ENCODE results near the gene SPRN.
"Not testable (repeated sequence)": the region's sequence is repeated elsewhere in the genome, so short reads cannot be mapped to it uniquely, and the experiment has no call there.

The SPRN gene

DNA sequence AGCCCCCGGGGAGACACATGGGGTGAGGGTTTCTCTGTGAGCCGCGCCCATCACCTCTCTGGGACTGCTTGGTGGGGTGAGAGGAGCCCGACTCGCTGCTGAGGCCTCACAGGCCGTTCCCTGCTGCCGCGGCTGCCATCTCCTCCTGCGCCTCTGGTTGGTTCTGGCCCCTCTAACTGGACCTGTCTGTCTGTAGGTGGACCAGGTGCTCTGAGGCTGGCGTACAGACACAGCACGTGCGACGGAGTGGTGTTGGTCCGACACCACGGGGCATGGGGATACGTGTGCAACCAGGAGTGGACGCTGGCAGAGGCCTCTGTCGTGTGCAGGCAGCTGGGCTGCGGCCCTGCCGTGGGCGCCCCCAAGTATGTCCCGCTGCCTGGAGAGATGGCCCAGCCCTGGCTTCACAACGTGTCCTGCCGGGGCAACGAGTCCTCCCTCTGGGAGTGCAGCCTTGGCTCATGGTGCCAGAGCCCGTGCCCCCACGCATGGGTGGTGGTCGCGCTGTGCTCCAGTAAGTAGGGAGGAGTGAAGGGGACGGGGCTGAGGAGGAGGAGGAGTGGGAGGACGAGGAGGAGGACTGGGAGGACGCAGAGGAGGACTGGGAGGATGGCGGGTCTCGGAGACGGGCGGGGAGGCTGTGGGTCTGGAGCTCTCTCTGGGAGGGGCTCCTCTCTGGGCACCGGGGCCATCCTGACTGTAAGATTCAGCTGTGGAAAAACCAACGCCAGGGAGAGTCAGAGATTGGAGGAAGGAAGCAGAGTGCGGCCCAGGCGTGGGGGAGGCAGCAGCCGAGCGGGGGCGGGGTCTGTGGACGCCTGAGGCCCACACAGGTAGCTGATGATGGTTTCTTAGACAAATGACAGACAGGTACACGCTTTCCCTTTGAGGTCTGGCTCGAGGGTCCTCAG, 31.9 kb upstream of the SPRN start:
- DNase-seq (ENCODE audit: low read depth, low spot score): no peak

DNA sequence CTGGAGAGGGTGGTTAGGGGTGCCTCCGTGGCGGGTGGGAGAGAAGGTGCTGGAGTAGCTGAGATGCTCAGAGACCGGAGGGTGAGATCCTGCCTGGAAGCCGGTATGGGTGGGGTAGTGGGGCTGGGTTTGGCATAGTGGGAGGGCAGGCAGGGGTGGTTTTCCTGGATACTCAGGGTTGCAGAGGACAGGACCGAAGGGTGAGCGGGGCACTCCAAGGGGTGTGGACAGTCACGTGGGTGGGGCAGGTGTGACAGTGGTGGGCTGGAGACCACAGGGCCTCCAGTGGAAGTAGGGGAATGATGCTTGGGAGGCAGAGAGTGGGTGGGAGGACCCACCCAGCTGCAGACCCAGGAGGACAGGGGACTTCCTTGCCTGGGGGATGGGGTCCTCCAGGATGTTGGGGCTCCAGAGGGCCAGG, 31.2 kb upstream of the SPRN start:
- DNase-seq (ENCODE audit: low read depth, low spot score): no peak

DNA sequence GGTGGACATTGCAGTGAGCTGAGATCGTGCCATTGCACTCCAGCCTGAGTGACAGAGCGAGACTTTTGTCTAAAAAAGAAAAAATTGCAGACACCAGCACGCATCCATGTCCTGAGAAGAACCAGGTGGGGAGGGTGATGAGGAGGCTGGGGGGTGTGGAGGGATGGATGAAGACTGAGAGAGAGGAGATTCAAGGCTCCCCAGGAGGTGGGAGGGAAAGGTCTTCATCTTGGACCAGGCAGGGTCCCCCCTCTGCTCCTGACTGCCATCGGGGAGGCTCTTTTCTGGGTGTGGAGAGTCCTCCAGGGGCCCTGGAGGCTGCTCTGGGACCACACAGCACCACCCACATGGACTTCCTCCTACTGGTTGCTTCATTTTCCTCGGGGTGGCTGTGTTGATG, 30.8 kb upstream of the SPRN start:
- DNase-seq (ENCODE audit: low read depth, low spot score): no peak

DNA sequence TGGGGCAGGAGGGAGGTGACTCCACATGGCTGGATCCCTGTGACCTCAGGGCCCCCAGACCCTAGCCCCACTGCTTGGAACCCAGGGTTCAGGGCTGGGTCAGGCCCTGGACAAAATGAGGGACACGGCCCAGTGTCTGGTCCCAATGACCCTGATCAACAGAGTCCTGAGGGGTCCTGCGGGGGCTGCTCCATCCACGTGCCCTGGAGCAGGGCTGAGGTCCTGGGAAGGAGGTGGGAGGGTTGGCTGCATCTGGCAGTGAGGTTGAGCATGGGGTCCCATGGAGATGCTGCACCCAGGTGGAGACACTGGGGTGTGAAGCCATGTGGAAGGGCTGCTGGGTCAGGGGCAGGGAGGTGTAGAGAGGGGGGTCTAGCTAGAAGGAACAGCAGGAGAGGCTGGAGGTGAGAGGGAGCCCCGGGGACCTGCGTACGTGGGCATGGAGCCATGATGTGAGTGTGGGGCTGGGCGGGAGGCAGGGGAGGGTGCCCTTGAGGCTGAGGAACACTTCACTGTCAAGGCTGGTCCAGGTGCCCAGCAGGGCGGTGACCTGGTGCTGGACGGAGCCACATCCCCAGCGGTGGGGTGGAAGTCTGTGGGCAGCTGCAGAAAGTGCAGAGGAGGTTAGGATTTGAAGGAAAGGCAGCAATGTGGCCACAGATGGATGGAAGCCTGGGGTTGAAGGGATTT, 29.9 kb upstream of the SPRN start:
- no peak for DNase-seq (ENCODE audit: low read depth, low spot score)

DNA sequence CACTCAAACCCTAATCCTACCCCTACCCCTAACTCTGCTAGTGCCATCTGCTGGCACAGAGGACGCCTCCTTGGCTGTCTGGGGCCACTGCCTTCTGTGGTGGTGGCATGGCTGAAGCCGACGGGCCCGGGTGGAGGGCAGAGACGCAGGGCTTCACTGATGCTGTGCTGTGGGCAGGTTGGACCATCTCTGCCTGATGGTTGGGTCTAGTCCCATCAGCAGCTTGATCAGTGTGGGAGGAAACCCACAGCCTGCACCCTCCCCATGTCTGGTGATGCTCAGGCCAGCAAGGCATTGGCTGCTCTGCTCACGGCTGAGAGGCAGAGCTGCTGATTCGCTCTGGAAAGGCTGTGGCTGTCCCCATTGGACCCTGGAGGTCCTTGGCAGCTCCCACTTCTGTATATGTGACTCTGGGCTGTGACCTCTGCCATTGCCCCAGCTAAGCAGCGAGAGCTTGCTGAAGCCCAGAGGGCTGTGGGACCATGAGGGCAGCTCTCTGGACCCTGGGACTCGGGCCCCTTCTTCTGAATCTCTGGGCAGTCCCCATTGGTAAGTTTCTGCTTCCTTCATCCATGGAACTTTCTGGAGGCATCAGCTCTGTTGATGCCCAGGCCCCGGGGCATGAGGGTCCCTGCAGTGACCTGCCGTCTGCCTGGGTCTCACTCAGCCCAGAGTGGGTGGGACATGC, 29.2 kb upstream of the SPRN start, which contains the start of gene SCART1:
TSS of gene SCART1 (plus strand) at position 430 of the 688 bp plus-strand sequence. CDS start at position 483, 53 bp downstream.
- no peak for DNase-seq (ENCODE audit: low read depth, low spot score)

DNA sequence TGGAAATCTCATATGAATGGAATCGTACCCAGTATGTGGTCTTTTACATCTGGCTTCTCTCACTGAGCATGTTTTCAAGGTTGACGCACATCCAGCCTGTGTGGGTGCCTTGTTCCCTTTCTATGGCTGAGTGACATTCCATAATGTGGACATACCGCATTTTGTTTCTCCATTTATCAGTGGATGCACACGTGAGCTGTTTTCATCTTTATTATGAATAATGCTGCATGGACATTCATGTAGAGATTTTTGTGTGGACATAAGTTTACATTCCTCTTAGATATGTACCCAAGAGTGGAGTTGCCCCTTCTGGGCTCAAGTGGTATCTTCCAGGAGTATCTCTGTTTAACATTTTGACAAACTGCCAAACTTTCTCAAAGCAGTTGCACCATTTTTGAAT, 28.0 kb upstream of the SPRN start:
- DNase-seq (ENCODE audit: low read depth, low spot score): no peak

DNA sequence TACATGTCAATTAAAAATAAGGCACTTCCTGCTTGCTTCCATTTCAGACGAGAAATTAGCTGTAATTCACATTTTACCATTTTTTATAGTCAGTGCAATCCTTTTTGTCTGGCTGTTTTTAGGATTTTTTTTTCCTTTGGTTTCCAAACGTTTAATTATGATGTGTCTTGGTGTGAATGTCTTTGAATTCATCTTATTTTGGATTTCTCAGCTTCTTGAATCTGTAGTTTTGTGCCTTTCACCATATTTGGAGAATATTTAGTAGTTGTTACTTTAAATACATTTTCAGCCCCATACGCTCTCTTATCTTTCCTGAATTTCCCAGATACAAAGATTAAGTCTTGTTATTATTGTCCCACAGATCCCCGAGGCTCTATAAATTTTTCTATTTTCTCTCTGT, 26.9 kb upstream of the SPRN start:
- DNase-seq (ENCODE audit: low read depth, low spot score): no peak

DNA sequence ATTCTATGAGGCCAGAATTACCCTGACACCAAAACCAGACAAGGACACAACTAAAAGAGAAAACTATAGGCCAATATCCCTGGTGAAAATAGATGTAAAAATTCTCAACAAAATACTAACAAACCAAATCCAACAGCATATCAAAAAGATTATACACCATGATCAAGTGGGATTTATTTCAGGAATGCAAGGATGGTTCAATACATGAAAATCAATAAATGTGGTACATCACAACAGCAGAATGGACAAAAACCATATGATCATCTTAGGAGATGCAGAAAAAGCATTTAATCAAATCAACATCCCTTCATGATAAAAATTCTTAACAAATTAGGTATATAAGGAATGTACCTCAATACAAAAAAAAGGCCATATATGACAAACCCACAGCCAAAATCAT, 23.7 kb upstream of the SPRN start:
- DNase-seq (ENCODE audit: low read depth, low spot score): no peak

DNA sequence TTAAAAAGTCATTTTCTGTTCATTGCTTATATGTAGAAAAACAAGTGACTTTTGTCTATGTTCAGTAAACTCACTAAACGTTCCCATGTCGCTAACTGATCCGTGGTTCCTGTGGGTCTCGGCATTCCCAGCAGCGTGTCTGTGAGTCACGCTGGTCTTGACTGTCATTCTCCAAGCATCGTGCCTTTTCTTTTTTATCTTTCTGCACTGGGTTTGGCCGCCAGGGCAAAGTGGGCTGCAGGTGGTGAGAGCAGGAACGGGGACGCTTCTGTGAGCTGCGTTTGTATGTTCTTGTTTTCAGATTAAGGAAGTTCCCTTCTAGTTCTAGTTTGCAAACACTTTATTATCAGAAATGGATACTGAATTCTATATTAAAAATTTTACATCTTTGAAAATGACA, 22.6 kb upstream of the SPRN start:
- no peak for DNase-seq (ENCODE audit: low read depth, low spot score)

DNA sequence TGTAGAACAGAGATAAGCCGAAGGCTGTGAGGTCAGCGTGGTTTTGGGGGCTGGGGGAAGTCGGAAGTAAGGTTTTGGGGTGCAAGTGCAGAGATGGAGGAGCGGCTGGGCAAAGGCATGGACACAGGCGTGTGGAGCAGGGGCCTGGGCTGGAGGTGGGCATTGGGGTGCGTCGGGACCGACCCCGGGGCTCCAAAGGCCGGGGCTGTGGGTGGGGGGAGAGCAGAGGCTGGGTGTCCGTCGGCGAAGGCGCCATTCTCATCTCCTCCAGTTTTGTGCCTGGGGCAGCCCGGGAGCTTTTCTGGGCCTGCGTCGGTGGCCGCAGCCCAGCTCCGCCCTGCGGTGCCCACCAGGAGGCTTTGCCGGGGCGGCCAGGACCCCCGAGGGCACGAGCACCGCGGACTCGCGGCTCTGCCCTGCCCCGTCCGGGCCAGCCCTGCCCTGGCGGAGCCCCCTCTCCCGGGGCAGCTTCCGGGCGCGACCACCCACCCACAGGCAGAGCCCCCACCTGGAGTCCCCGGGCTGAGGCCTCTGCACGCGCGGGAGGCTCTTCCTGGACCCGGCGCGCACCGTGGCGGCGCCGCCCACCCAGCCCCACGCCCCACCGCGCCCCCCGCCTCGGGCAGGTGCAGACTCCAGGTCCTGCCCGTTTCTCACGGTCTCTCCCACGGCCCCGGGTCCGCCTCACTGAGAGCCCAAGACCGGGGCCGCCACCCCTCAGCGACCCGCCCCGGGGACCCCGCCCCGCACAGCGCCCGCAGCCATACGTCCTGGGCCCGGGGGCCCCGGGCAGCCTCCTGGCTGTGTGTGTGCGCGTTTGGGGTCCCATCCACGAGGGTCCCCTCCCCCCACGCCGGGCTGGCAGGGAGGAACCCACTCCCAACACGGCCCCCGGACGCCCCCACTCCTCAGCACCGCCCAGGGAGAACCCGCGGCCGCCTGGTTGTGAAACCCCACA, 21.6 kb upstream of the SPRN start:
- DNase-seq (ENCODE audit: low read depth, low spot score): no peak

DNA sequence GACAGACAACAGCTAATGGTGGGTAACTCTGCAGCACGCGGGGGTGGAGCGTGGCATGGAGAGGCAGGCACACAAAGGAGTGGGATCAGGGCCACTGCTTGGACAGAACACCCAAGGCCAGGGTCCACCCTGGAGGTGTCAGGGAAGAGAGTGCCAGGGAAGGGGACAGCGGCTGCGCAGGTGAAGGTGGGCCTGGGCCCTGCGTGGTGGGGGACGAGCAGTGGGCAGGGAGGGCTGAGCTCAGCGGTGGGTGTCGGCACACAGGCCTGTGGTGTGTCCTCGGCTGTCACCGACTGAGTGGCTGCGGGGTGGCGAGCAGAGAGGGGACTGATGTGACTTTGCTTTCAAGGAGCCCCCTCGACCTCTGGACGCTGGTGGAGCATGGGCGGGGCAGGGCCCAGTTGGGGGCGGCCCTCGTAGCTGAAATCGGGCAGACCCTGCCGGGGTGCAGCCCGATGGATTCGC, 20.9 kb upstream of the SPRN start:
- DNase-seq (ENCODE audit: low read depth, low spot score): no peak

DNA sequence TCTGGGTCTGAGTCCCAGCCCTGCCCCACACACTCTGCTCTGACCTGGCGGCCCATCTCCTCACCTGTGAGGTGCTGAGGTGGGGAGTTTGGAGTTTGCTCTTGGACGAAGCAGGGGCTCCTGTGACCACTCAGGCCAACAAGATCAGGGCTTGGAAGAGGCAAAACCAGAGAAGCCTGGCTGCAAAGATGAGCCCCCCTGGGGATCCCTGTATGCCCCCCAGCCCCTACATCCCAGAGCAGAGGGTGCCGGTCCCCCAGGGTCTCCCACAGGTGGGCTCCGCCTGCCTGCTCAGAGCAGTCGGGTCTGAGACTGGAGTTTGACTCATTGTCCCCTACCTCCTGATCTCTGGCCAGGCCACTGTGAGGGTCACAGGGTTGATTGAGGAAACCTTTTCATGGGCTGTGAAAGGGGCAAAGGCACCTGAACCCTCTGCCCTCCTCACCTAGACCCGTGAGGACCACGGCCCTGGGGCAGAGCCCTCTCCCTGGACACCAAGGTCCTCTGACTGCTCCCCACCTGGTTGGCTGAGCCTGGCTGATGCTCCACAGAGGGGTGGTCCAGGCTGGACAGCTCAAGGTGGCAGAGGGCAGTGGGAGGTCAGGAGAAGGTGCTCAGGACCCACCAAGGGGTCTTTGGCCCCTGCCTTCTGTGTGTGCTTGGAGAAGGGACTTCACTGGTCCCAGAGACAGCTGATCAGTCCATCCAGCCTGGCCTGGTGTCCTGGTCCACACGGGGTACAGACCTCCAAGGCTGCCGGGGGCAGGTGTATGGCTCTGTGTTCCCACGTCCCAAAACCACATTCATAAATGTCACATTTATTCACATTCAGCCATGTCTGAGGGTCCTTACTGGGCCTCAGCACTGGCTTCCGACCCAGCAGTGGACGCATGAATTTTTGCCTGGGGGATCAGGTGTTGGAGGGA, 20.2 kb upstream of the SPRN start:
- DNase-seq (ENCODE audit: low read depth, low spot score): no peak

DNA sequence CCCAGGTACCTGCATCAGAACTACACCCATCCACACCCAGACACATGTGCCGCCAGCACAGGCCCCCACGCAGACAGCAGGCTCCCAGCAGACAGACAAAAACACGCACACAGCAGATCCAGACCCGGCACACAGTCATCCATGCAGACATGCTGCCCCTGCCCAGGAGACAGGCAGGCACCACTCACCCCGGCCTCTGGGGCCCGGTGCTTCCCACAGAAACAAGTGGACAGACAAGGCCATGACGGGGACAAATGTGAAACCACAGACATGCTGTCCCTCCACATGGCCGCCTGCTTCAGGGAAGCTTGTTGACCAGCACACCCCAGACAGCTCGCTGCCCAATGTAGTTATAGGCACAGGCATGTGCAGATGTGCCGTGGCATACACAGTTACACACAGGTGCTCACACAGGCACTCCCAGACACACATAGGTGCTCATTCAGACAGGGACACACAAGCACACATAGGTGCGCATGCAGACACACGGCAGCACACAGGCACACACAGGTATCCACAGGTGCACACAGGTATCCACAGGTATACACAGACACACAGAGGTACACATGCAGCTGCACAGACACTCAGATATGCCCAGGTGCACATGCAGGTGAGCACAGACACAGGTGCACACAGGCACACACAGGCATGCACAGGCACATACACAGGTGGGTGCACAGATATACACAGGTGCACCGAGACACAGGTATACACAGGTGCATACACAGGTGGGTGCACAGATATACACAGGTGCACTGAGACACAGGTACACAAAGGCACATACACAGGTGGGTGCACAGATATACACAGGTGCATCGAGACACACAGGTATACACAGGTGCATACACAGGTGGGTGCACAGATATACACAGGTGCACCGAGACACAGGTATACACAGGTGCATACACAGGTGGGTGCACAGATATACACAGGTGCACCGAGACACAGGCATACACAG, 18.8 kb upstream of the SPRN start:
- DNase-seq (ENCODE audit: low read depth, low spot score): no peak

DNA sequence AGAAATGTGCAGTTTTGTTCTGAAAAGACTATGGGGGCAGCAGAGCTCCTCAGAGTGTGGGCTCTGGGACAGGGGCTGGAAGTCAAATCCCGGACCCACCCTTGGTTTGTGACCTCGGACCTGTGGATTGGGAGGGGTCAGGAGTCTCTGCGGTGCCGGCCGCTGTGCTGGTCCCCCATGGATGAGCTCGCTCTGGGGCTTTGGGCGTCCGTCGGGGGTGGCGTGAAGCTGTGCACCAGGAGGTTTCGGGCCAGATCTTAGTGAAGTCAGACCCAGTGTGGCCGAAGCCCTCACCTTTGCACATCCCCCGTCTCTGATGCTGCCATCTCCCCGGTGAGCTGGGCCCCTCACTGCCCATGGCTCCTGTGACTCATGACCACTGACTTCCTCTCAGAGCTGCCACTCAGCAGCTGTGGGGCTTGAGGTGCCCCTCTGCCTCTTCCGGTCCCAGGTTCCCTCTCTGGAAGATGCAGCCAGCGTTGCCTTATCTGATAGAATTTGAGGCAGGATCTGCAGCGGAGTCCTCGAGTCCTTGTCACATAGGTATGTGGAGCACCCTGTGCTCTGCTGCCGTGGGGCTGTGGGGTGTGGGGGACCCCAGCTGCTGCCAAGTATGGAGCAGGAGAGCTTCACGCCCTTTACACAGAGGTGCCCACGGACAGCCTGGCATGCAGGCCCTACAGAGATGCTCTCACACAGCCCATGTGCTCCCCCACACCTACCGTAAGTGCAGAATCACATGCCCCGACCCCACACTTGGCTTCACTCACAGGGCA, 18.0 kb upstream of the SPRN start:
- no peak for DNase-seq (ENCODE audit: low read depth, low spot score)

DNA sequence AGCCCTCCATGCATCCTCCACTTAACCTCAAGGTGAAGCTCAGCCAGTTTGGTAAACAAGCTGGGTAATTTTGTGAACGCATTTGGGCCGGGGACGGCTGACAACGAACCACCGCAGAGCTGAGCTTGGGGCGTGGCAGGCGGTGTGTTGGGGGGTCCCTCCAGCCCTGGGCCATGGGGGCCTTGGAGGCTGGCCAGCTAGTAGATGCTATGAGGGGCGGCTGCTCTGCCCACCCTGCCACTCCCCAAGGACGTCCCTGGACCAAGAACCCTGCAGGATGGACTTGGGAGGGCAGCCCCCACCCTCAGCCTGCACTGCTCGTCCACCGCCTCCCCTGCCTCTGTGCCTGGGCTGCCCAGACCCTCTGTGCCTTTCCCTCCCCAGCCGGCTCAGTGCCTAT, 17.4 kb upstream of the SPRN start:
- no peak for DNase-seq (ENCODE audit: low read depth, low spot score)

DNA sequence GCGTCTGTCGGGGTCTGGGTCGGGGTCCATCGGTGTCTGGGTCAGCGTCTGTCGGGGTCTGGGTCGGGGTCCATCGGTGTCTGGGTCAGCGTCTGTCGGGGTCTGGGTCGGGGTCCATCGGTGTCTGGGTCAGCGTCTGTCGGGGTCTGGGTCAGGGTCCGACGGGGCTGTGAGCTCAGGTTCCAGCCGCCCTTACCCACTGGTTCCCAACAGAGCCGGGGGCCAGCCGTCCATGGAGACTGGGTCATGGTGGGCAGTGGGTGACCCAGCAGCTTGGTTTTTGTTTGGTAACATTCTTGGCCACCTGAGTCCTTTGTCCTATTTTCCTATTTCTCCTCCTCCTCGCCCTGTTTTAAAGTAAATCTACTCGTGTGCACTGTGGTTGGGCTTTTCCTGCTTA, 16.9 kb upstream of the SPRN start:
- not testable (repeated sequence) for DNase-seq (ENCODE audit: low read depth, low spot score)

DNA sequence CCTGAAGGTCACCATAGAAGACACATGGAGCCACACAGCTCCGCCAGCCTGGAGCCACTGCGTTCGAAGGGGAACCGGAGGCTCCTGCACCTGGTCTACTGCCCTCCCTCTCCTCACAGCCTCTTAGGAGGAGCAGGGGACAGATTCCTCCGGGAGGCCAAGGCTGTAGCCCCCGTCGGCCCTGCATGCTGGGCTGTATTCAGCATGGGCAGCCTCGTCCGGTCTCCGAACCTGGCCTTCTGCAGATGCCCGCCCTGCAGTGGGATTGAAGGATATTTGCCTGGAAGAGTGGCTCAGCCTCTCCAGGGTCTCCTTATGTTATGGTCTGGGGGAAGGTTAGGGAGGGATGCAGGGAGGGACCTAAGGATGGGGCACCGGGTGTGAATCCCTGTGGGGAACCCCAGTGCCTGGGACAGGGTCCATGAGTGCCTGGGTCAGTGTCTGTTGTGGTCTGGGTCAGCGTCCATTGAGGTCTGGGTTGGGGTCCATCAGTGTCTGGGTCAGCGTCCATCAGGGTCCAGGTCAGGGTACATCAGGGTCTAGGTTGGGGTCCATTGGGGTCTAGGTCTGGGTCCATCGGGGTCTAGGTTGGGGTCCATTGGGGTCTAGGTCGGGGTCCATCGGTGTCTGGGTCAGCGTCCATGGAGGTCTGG, 16.3 kb upstream of the SPRN start:
- no peak for DNase-seq (ENCODE audit: low read depth, low spot score)

Data from iPS DF 19.7 (cell line).